CD14-positive monocyte (primary cell): ENCODE results near the gene CDH23. TPM values are rescaled to one million over a fixed set of nuclear protein-coding genes. Genes with fewer than 3 reads are reported as not detected.

Experiments used
- DNase-seq, 3 donors: peaks; one replicate each; pipeline ENCODE4 v3.0.0-alpha.2; 2011 to 2022
- H2AFZ ChIP-seq: 2 replicates; pipeline ENCODE4 v1.6.0; 2012; ENCODE audit warnings: mild to moderate bottlenecking, low read depth, low read length, inconsistent platforms; ENCODE audit not compliant: insufficient read depth, poor library complexity, severe bottlenecking
- H3K27ac ChIP-seq, 2 donors: 1 replicate in 1 of 2; 2 replicates in 1 of 2; pipeline ENCODE4 v1.5.1; 2012 to 2013; ENCODE audit warnings: low read length in 2 of 2, control low read depth in 1 of 2, inconsistent platforms in 1 of 2, low read depth in 1 of 2, mild to moderate bottlenecking in 1 of 2
- H3K27me3 ChIP-seq, 2 donors: one replicate each; pipeline versions ENCODE4 v1.6.0 to v1.6.1; 2011 to 2013; ENCODE audit warnings: low read length in 2 of 2; ENCODE audit not compliant: control insufficient read depth in 2 of 2, insufficient read depth in 2 of 2
- H3K36me3 ChIP-seq, 2 donors: replicated peaks in 1 of 2; 1 replicate in 1 of 2; 2 replicates in 1 of 2; pipeline versions ENCODE4 v1.5.1 to v1.6.1; 2012 to 2013; ENCODE audit warnings: low read length in 2 of 2, control low read depth in 1 of 2, inconsistent platforms in 1 of 2, mild to moderate bottlenecking in 1 of 2; ENCODE audit not compliant: insufficient read depth in 2 of 2, control insufficient read depth in 1 of 2
- H3K4me1 ChIP-seq, 2 donors: 1 replicate in 1 of 2; 2 replicates in 1 of 2; pipeline versions ENCODE4 v1.5.1 to v1.6.1; 2012 to 2013; ENCODE audit warnings: low read length in 2 of 2, control low read depth in 1 of 2, inconsistent platforms in 1 of 2, mild to moderate bottlenecking in 1 of 2, moderate library complexity in 1 of 2; ENCODE audit not compliant: insufficient read depth in 2 of 2, control insufficient read depth in 1 of 2
- H3K4me2 ChIP-seq: replicated peaks from 2 replicates; pipeline ENCODE3; 2012; ENCODE audit warnings: low read length, moderate library complexity, mild to moderate bottlenecking; ENCODE audit not compliant: poor library complexity, severe bottlenecking; ENCODE audit errors: extremely low read depth
- H3K4me3 ChIP-seq, 3 experiments: fragments of 200-600 bp in 1 of 3; sonication (generic) in 1 of 3; replicated peaks in 1 of 3; 1 replicate in 2 of 3; 2 replicates in 1 of 3; pipeline ENCODE4 v1.5.1; 2011 to 2013; ENCODE audit warnings: low read length in 3 of 3, mild to moderate bottlenecking in 3 of 3, control low read depth in 2 of 3, low read depth in 2 of 3, inconsistent platforms in 1 of 3, moderate library complexity in 1 of 3
- H3K79me2 ChIP-seq: 2 replicates; pipeline ENCODE4 v1.6.0; 2012; ENCODE audit warnings: mild to moderate bottlenecking, control low read depth, inconsistent platforms, low read length, moderate library complexity; ENCODE audit not compliant: insufficient read depth
- H3K9ac ChIP-seq: 2 replicates; pipeline ENCODE4 v1.6.0; 2017; ENCODE audit warnings: low read length, mild to moderate bottlenecking; ENCODE audit not compliant: insufficient read depth, poor library complexity, severe bottlenecking
- H3K9me3 ChIP-seq, 2 donors: replicated peaks in 1 of 2; 1 replicate in 1 of 2; 2 replicates in 1 of 2; pipeline versions ENCODE4 v1.5.1 to v1.6.1; 2012 to 2013; ENCODE audit warnings: low read length in 2 of 2, control low read depth in 1 of 2; ENCODE audit not compliant: control insufficient read depth in 1 of 2, insufficient read depth in 1 of 2
- H4K20me1 ChIP-seq: 2 replicates; pipeline ENCODE4 v1.6.0; 2012; ENCODE audit warnings: mild to moderate bottlenecking, low read length, control low read depth, moderate library complexity; ENCODE audit not compliant: insufficient read depth
- H3K27ac Mint-ChIP-seq, 7 donors: one replicate each; pipeline ENCODE4 v1.8.0; 2020; ENCODE audit warnings: mild to moderate bottlenecking in 7 of 7, mixed read lengths in 7 of 7, moderate library complexity in 6 of 7, inconsistent platforms in 2 of 7
- H3K27me3 Mint-ChIP-seq, 3 donors: one replicate each; pipeline ENCODE4 v1.8.0; 2021 to 2022; ENCODE audit warnings: low read depth in 3 of 3, mild to moderate bottlenecking in 3 of 3, mixed read lengths in 3 of 3, moderate library complexity in 3 of 3, inconsistent platforms in 1 of 3
- H3K36me3 Mint-ChIP-seq, 2 donors: one replicate each; pipeline ENCODE4 v1.8.0; 2020; ENCODE audit warnings: mixed read lengths in 2 of 2, inconsistent platforms in 1 of 2, mild to moderate bottlenecking in 1 of 2
- H3K4me1 Mint-ChIP-seq: one replicate; pipeline ENCODE4 v1.8.0; 2020; ENCODE audit warnings: mild to moderate bottlenecking, mixed read lengths
- H3K4me3 Mint-ChIP-seq, 2 donors: one replicate each; pipeline ENCODE4 v1.8.0; 2020; ENCODE audit warnings: mild to moderate bottlenecking in 2 of 2, mixed read lengths in 2 of 2, moderate library complexity in 1 of 2
- H3K9me3 Mint-ChIP-seq, 7 donors: one replicate each; pipeline ENCODE4 v1.8.0; 2020 to 2022; ENCODE audit warnings: mixed read lengths in 7 of 7, mild to moderate bottlenecking in 6 of 7, moderate library complexity in 6 of 7, inconsistent platforms in 2 of 7
- CTCF ChIP-seq: fragments of 200-600 bp; IDR thresholded peaks from one replicate; pipeline ENCODE4 v1.8.0; 2022; ENCODE audit warnings: antibody characterized with exemption, mild to moderate bottlenecking
- WGBS: methylation state at CpG from one replicate; pipeline ENCODE4 v1.1.5; 2013; ENCODE audit warnings: missing lambda C conversion rate; ENCODE audit not compliant: insufficient coverage; 5-methylcytosine and 5-hydroxymethylcytosine counted together
- intact Hi-C, 2 donors: fragments of 100-400 bp; cut with micrococcal nuclease; formaldehyde crosslinking; loops; one replicate each; pipeline versions ENCODE4 v1.15.0 to v1.15.1; 2023
- polyA plus RNA-seq, 3 donors: library from polyadenylated mRNA; depleted of rRNA in 1 of 3; unstranded in 2 of 3; stranded (reverse) in 1 of 3; fragments of 300-500 nt in 2 of 3; fragments of >200 nt in 1 of 3; fragmentation: Illumina TruSeq in 2 of 3; gene quantifications; 1 replicate in 2 of 3; 2 replicates in 1 of 3; pipeline ENCODE4 v1.2.3, GENCODE V29; 2012 to 2021

CDH23 gene
- polyA plus RNA-seq, 3 donors, result 8.2 to 36.2 (median 10.5) TPM

- Mint-ChIP-seq H3K27me3 (peaks cover 19 to 24% (median 23%) of the 10 kb centered on the region in 3 donors), H3K36me3 (peaks cover 2 to 3% of the 10 kb centered on the region in 2 donors), H3K9me3 (no peaks in the 10 kb centered on the region), H3K27ac (no peak overlapping the region), H3K4me1 (peaks cover 5% of the 10 kb centered on the region), H3K4me3 (peak overlapping the region in 1 of 2 donors; percentile 27)
- whole genome bisulfite sequencing, result 3% methylated on average over 10 of the region's 10 CpGs
- Histone ChIP-seq H3K27me3 (peaks cover under 1 to 14% of the 10 kb centered on the region in 2 donors), H3K79me2 (no peaks in the 10 kb centered on the region), H4K20me1 (no peaks in the 10 kb centered on the region), H3K4me2 (no peak overlapping the region), H3K9ac (no peak overlapping the region), H2AFZ (peak overlapping the region; percentile 13), H3K27ac (no peak overlapping the region), H3K4me3 (no peak overlapping the region), H3K9me3 (no peaks in the 10 kb centered on the region), H3K36me3 (no peaks in the 10 kb centered on the region), H3K4me1 (no peaks in the 10 kb centered on the region)
- intact Hi-C loops, result loop anchor here in 1 of 2 donors (5.0 kb wide), 1 partner anchor 317 kb away; no protein-coding TSS in a partner anchor
- TF ChIP-seq CTCF, result no peak
- no peak for DNase-seq
Observed at GRCh38 chr10:71390461-71390835, 6.3 kb upstream of the CDH23 start.

- no peak for DNase-seq
- intact Hi-C loops, result loop anchor here in 1 of 2 donors (5.0 kb wide), 1 partner anchor 316 kb away; no protein-coding TSS in a partner anchor
- Histone ChIP-seq H3K9me3 (no peaks in the 10 kb centered on the region), H3K36me3 (no peaks in the 10 kb centered on the region), H2AFZ (no peak overlapping the region), H3K27me3 (peaks cover 7 to 20% of the 10 kb centered on the region in 2 donors), H3K4me3 (no peak overlapping the region), H3K9ac (no peak overlapping the region), H4K20me1 (no peaks in the 10 kb centered on the region), H3K27ac (no peak overlapping the region), H3K79me2 (no peaks in the 10 kb centered on the region), H3K4me2 (no peak overlapping the region), H3K4me1 (peaks cover 0 to 2% of the 10 kb centered on the region in 2 donors)
- peak overlapping the region in 1 of 7 donors; percentile 31 for H3K27ac Mint-ChIP-seq
- peaks cover 0 to 5% (median 0%) of the 10 kb centered on the region in 7 donors for H3K9me3 Mint-ChIP-seq
- no peak for TF ChIP-seq CTCF
- peaks cover 26 to 31% (median 30%) of the 10 kb centered on the region in 3 donors for H3K27me3 Mint-ChIP-seq
- H3K4me1 Mint-ChIP-seq, result peaks cover 7% of the 10 kb centered on the region
- WGBS, result 89% methylated on average over 3 of the region's 3 CpGs
- H3K4me3 Mint-ChIP-seq, result peak overlapping the region in 1 of 2 donors; percentile 14
- peaks cover 2 to 10% of the 10 kb centered on the region in 2 donors for H3K36me3 Mint-ChIP-seq
Observed at GRCh38 chr10:71390921-71391690, 5.6 kb upstream of the CDH23 start.
